SK-N-SH treated with all-trans-retinoic acid at 6 μM for 48 hours (cell line): Measurements from ENCODE around the gene MANBA.
"Not testable (repeated sequence)": the region's sequence is repeated elsewhere in the genome, so short reads cannot be mapped to it uniquely, and the experiment has no call there.

Experiments
- ATAC-seq: fragments of 200-7000 bp; cut with Tn5 transposase; 3 replicates; pipeline ENCODE4 v1.9.1; 2020; ENCODE audit warnings: mild to moderate bottlenecking, moderate library complexity
- BACH2 ChIP-seq: fragments of 250-450 bp; sonication (Bioruptor Pico); IDR thresholded peaks from 2 replicates; pipeline ENCODE4 v1.9.0; 2021; ENCODE audit warnings: mild to moderate bottlenecking, borderline replicate concordance
- CSDC2 ChIP-seq: fragments of 250-450 bp; sonication (Bioruptor Pico); IDR thresholded peaks from 2 replicates; pipeline ENCODE4 v1.5.0; 2020; ENCODE audit warnings: mild to moderate bottlenecking, moderate library complexity
- ESRRG ChIP-seq: fragments of 250-450 bp; sonication (Bioruptor Pico); IDR thresholded peaks from 2 replicates; pipeline ENCODE4 v1.6.1; 2021; ENCODE audit warnings: mild to moderate bottlenecking
- ISL1 ChIP-seq: fragments of 250-450 bp; sonication (Bioruptor Pico); IDR thresholded peaks from 2 replicates; pipeline ENCODE4 v2.1.2; 2022; ENCODE audit warnings: mild to moderate bottlenecking, moderate library complexity
- OSR1 ChIP-seq: fragments of 250-450 bp; sonication (Bioruptor Pico); IDR thresholded peaks from 2 replicates; pipeline ENCODE4 v1.8.0; 2022; ENCODE audit warnings: moderate library complexity, mild to moderate bottlenecking, inconsistent platforms
- PATZ1 ChIP-seq: fragments of 250-450 bp; sonication (Bioruptor Pico); IDR thresholded peaks from 2 replicates; pipeline ENCODE4 v1.8.0; 2020; ENCODE audit warnings: mild to moderate bottlenecking, moderate library complexity, borderline replicate concordance
- PPARA ChIP-seq: fragments of 250-450 bp; sonication (Bioruptor Pico); IDR thresholded peaks from 2 replicates; pipeline ENCODE4 v1.5.0; 2020; ENCODE audit warnings: mild to moderate bottlenecking, borderline replicate concordance
- RARB ChIP-seq: fragments of 250-450 bp; sonication (Bioruptor Pico); IDR thresholded peaks from 2 replicates; pipeline ENCODE4 v1.8.0; 2021; ENCODE audit warnings: mild to moderate bottlenecking, moderate library complexity
- TCF4 ChIP-seq: fragments of 250-450 bp; sonication (Bioruptor Pico); IDR thresholded peaks from 2 replicates; pipeline ENCODE4 v1.8.0; 2021; ENCODE audit warnings: mild to moderate bottlenecking, moderate library complexity, borderline replicate concordance
- TOX ChIP-seq: fragments of 250-450 bp; sonication (Bioruptor Pico); IDR thresholded peaks from 2 replicates; pipeline ENCODE4 v1.8.0; 2021; ENCODE audit warnings: mild to moderate bottlenecking, moderate library complexity, borderline replicate concordance
- ZC3H10 ChIP-seq: fragments of 250-450 bp; sonication (Bioruptor Pico); IDR thresholded peaks from 2 replicates; pipeline ENCODE4 v1.5.1; 2021; ENCODE audit warnings: mild to moderate bottlenecking, moderate library complexity
- ZFP3 ChIP-seq: fragments of 250-450 bp; sonication (Bioruptor Pico); IDR thresholded peaks from 2 replicates; pipeline ENCODE4 v1.5.0; 2020; ENCODE audit warnings: mild to moderate bottlenecking, moderate library complexity
- ZFP30 ChIP-seq: fragments of 450-650 bp; formaldehyde crosslinking; IDR thresholded peaks from 2 replicates; pipeline ENCODE4 v1.5.0; 2022; ENCODE audit warnings: mild to moderate bottlenecking, moderate library complexity
- ZNF565 ChIP-seq: fragments of 450-650 bp; formaldehyde crosslinking; conservative IDR thresholded peaks from 2 replicates; pipeline ENCODE4 v1.5.0; 2020; ENCODE audit warnings: low read depth, mild to moderate bottlenecking, moderate library complexity
- ZNF8 ChIP-seq: fragments of 450-650 bp; formaldehyde crosslinking; IDR thresholded peaks from 2 replicates; pipeline ENCODE4 v1.5.0; 2020; ENCODE audit warnings: mild to moderate bottlenecking, moderate library complexity
- TF ChIP-seq, protein P1 (sequence below): fragments of 250-450 bp; sonication (Bioruptor Pico); IDR thresholded peaks from 2 replicates; pipeline ENCODE4 v1.5.1; 2020; ENCODE audit warnings: low read depth, mild to moderate bottlenecking, moderate library complexity
- TF ChIP-seq, protein P2 (sequence below): fragments of 250-450 bp; sonication (Bioruptor Pico); IDR thresholded peaks from 2 replicates; pipeline ENCODE4 v1.5.0; 2020; ENCODE audit warnings: mild to moderate bottlenecking, moderate library complexity

The MANBA gene

DNA sequence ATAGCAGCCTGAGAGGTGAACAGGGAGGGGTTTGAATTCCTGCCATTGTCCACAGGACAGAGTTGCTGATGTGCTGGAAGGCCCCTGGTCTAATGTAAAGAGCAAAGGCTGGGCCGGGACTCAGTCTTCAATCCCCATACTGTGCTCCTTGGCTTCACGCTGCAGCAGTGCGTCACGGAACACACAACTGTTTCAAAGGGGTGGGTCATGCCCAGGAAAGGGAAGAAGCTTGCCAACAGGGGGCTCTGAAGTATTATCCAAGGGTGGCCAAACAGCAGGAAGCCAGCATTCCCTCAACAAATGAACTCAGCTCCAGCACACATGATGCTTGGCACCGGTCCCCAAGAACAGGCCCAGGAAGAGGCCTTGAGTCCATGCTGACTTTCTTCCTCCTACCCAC is 137.1 kb downstream of the MANBA start:
- ATAC-seq, result peak; percentile 20
- no peak for TF ChIP-seq PATZ1 (CRISPR knock-in tag)
- no peak for TF ChIP-seq TCF4
- TF ChIP-seq, protein P1, sequence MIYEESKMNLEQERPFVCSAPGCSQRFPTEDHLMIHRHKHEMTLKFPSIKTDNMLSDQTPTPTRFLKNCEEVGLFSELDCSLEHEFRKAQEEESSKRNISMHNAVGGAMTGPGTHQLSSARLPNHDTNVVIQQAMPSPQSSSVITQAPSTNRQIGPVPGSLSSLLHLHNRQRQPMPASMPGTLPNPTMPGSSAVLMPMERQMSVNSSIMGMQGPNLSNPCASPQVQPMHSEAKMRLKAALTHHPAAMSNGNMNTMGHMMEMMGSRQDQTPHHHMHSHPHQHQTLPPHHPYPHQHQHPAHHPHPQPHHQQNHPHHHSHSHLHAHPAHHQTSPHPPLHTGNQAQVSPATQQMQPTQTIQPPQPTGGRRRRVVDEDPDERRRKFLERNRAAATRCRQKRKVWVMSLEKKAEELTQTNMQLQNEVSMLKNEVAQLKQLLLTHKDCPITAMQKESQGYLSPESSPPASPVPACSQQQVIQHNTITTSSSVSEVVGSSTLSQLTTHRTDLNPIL, result no peak
- no peak for TF ChIP-seq TOX (CRISPR knock-in tag)
- TF ChIP-seq, protein P2, sequence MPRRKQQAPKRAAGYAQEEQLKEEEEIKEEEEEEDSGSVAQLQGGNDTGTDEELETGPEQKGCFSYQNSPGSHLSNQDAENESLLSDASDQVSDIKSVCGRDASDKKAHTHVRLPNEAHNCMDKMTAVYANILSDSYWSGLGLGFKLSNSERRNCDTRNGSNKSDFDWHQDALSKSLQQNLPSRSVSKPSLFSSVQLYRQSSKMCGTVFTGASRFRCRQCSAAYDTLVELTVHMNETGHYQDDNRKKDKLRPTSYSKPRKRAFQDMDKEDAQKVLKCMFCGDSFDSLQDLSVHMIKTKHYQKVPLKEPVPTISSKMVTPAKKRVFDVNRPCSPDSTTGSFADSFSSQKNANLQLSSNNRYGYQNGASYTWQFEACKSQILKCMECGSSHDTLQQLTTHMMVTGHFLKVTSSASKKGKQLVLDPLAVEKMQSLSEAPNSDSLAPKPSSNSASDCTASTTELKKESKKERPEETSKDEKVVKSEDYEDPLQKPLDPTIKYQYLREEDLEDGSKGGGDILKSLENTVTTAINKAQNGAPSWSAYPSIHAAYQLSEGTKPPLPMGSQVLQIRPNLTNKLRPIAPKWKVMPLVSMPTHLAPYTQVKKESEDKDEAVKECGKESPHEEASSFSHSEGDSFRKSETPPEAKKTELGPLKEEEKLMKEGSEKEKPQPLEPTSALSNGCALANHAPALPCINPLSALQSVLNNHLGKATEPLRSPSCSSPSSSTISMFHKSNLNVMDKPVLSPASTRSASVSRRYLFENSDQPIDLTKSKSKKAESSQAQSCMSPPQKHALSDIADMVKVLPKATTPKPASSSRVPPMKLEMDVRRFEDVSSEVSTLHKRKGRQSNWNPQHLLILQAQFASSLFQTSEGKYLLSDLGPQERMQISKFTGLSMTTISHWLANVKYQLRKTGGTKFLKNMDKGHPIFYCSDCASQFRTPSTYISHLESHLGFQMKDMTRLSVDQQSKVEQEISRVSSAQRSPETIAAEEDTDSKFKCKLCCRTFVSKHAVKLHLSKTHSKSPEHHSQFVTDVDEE (CRISPR knock-in tag), result no peak
- no peak for TF ChIP-seq BACH2 (CRISPR knock-in tag)
- TF ChIP-seq OSR1 (CRISPR knock-in tag), result no peak
- no peak for TF ChIP-seq ZFP3 (CRISPR knock-in tag)
- TF ChIP-seq ISL1 (CRISPR knock-in tag), result no peak
- TF ChIP-seq ZNF8, result no peak
- TF ChIP-seq ESRRG (CRISPR knock-in tag), result no peak

DNA sequence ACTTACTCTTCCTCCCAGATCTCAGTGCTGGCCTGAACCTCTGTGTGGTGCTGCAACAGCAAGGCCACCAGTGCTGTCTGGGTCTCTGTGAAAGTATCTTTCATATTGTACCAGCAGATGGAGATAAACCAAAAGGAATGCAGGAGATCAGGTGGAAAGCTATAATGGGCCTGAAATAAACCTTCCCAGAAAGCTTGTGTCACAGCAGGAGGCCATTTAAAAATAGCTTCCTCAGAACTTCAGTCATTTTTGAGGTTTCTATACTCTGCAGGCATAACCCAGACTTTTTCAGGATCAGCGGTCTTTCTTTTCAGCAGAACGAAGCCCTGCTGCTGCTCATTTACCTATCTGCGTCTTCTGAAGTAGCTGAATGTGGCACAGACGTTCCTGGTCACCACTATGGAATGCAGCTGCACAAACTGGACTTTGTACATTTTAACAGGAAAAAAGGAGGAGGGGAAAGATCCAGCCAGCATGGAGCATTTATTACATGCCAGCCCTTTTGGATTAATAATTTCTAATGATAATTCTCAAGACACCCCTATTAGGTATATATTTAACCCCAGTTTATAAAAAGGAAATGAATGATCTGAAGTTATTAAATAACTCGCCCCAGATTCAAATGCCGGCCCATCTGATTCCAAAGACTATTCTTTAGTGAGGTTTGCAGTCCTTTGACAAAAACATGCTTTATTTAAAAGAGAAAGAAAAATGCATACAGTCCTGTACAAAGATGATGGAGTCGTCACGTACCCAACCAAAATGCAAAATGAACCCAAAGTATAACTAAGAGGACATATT is 139.9 kb downstream of the MANBA start:
- ATAC-seq, result peak; percentile 97
- TF ChIP-seq CSDC2, result 0 out of 2 replicates have a peak, but pooled peaks have one; percentile 56
- TF ChIP-seq ZFP3 (CRISPR knock-in tag), result no peak
- TF ChIP-seq, all 23 proteins: peak for 1

DNA sequence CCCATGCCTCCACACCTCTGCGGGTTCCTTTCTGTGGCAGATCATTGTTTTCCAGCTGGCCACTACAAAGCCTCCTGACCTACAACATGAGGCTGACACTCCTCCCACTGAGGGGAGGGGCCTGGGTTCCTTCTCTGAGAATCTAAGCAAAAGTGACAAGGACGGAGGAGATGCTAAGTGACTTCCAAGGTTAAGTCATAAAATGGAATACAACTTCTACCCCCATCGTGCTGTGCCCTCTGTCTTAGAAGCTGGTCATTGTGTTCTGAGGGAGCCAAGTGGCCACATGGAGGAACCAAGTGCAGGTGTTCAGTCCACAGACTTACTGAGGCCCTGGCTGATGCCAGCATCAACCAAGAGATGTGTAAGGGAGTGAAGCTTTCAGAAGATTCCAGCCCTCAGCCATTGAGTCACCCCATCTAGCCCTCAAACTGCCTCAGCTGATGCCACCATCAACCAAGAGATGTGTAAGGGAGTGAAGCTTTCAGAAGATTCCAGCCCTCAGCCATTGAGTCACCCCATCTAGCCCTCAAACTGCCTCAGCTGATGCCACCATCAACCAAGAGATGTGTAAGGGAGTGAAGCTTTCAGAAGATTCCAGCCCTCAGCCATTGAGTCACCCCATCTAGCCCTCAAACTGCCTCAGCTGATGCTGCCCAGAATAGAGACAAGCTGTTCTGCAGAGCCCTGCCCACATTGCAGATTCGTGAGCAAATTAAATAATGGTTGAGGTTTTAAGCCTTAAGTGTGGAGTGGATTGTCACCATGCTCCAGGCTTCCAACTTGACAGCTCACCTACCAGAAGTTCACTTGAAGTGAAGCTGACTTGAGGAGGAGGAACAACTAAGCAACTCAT is 140.8 kb downstream of the MANBA start:
- ATAC-seq, result peak; percentile 23

DNA sequence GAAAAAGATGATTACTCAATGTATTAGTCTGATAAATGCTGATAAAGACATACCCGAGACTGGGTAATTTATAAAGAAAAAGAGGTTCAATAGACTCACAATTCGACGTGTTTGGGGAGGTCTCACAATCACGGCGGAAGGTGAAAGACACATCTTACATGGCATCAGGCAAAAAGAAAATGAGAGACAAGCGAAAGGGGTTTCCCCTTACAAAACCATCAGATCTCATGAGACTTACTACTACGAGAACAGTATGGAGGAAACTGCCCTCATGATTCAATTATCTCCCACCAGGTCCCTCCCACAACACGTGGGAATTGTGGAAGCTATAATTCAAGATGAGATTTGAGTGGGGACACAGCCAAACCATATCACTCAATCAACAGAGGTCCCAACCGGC is 141.7 kb downstream of the MANBA start:
- ATAC-seq, result not testable (repeated sequence)

GRCh38 chr4:102616636-102617035 is 144.1 kb downstream of the MANBA start:
- ATAC-seq, result no peak
- no peak for TF ChIP-seq TOX (CRISPR knock-in tag)
- no peak for TF ChIP-seq RARB (CRISPR knock-in tag)
- TF ChIP-seq TCF4, result peak; percentile 80; the same call in 1 of the 2 replicates
- no peak for TF ChIP-seq PPARA (CRISPR knock-in tag)
- TF ChIP-seq, protein P2 (CRISPR knock-in tag), result peak; percentile 58; the same call in 1 of the 2 replicates
- no peak for TF ChIP-seq ZFP30 (CRISPR knock-in tag)
- TF ChIP-seq ZNF8, result no peak
- TF ChIP-seq ZNF565 (CRISPR knock-in tag), result no peak
- no peak for TF ChIP-seq ZC3H10 (CRISPR knock-in tag)
